Osteoblast (primary cell): ENCODE results near the gene SNX8. TPM values are rescaled to one million over a fixed set of nuclear protein-coding genes. Genes with fewer than 3 reads are reported as not detected.
A peak's percentile ranks its signal among the peaks of the same experiment; 100 is the strongest.

Source experiments
- DNase-seq: peaks from one replicate; pipeline ENCODE4 v3.0.0; 2011; ENCODE audit warnings: low spot score, mixed read lengths; ENCODE audit not compliant: insufficient read length; ENCODE audit errors: missing footprints
- H2AFZ ChIP-seq: 2 replicates; pipeline ENCODE4 v1.6.0; 2011; ENCODE audit warnings: mild to moderate bottlenecking, low read length
- H3K27ac ChIP-seq: 2 replicates; pipeline ENCODE4 v1.5.1; 2011; ENCODE audit warnings: mild to moderate bottlenecking, low read depth, low read length, moderate library complexity
- H3K27me3 ChIP-seq: 2 replicates; pipeline ENCODE4 v1.6.0; 2012; ENCODE audit warnings: mild to moderate bottlenecking, control low read depth, inconsistent platforms, low read length, moderate library complexity; ENCODE audit not compliant: insufficient read depth
- H3K36me3 ChIP-seq: 2 replicates; pipeline ENCODE4 v1.5.1; 2011; ENCODE audit warnings: mild to moderate bottlenecking, low read length, control low read depth, moderate library complexity; ENCODE audit not compliant: insufficient read depth
- H3K4me1 ChIP-seq: 2 replicates; pipeline ENCODE4 v1.5.1; 2011; ENCODE audit warnings: mild to moderate bottlenecking, low read length, control low read depth, moderate library complexity; ENCODE audit not compliant: insufficient read depth
- H3K4me2 ChIP-seq: 2 replicates; pipeline ENCODE4 v1.6.0; 2011; ENCODE audit warnings: mild to moderate bottlenecking, low read length; ENCODE audit not compliant: insufficient read depth
- H3K4me3 ChIP-seq: fragments of 200-600 bp; sonication (generic); 3 replicates; pipeline ENCODE4 v1.5.1; 2012; ENCODE audit warnings: mild to moderate bottlenecking, low read length, inconsistent platforms; ENCODE audit not compliant: insufficient read depth
- H3K79me2 ChIP-seq: 2 replicates; pipeline ENCODE4 v1.6.0; 2012; ENCODE audit warnings: mild to moderate bottlenecking, low read length, control low read depth, inconsistent platforms; ENCODE audit not compliant: insufficient read depth
- H3K9me3 ChIP-seq: 2 replicates; pipeline ENCODE4 v1.5.1; 2011; ENCODE audit warnings: low read depth, low read length, control low read depth
- H4K20me1 ChIP-seq: 2 replicates; pipeline ENCODE4 v1.6.0; 2012; ENCODE audit warnings: mild to moderate bottlenecking, low read length, control low read depth; ENCODE audit not compliant: insufficient read depth
- total RNA-seq: library from RNA; depleted of rRNA; stranded (reverse); fragments of >200 nt; gene quantifications from 2 replicates; pipeline ENCODE4 v1.2.3, GENCODE V29; 2012
- TF ChIP-seq, protein P1 (sequence below): IDR thresholded peaks from 2 replicates; pipeline ENCODE4 v1.5.1; 2011; ENCODE audit warnings: mild to moderate bottlenecking, low read depth, low read length, moderate library complexity; ENCODE audit errors: extremely low read depth

SNX8 gene
- total RNA-seq, 1 donor = 16.3 TPM

DNA sequence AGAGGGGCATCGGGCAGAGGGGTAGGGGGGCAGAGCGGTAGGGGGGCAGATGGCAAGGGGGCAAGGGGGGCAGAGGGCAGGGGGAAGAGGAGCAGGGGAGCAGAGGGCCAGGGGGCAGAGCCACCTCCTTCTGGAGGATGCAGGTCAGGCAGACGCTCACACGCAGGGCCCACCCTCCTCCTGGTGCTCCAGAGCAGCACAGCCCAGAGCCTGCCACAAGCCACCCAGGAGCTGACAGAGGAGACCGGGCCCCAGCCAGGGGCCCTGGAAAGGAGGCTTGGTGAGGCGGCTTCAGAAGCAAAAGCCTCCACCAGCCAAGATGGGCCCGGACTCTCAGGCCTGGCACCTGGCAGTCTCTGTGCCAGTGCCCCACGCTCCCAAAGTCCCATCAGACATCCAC lies 94.6 kb downstream of the SNX8 start:
- no peaks in the 10 kb centered on the region for H3K27me3 ChIP-seq
- H3K4me2 ChIP-seq = no peak overlapping the region
- H3K4me1 ChIP-seq = no peaks in the 10 kb centered on the region
- H3K79me2 ChIP-seq = peaks cover 5% of the 10 kb centered on the region
- no peak for DNase-seq
- H3K9me3 ChIP-seq = no peaks in the 10 kb centered on the region
- no peak overlapping the region for H2AFZ ChIP-seq
- no peak overlapping the region for H3K27ac ChIP-seq
- no peak overlapping the region for H3K4me3 ChIP-seq
- H3K36me3 ChIP-seq = peaks cover 27% of the 10 kb centered on the region
- TF ChIP-seq, protein P1, sequence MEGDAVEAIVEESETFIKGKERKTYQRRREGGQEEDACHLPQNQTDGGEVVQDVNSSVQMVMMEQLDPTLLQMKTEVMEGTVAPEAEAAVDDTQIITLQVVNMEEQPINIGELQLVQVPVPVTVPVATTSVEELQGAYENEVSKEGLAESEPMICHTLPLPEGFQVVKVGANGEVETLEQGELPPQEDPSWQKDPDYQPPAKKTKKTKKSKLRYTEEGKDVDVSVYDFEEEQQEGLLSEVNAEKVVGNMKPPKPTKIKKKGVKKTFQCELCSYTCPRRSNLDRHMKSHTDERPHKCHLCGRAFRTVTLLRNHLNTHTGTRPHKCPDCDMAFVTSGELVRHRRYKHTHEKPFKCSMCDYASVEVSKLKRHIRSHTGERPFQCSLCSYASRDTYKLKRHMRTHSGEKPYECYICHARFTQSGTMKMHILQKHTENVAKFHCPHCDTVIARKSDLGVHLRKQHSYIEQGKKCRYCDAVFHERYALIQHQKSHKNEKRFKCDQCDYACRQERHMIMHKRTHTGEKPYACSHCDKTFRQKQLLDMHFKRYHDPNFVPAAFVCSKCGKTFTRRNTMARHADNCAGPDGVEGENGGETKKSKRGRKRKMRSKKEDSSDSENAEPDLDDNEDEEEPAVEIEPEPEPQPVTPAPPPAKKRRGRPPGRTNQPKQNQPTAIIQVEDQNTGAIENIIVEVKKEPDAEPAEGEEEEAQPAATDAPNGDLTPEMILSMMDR = no peak
- H4K20me1 ChIP-seq = peaks cover 8% of the 10 kb centered on the region

DNA sequence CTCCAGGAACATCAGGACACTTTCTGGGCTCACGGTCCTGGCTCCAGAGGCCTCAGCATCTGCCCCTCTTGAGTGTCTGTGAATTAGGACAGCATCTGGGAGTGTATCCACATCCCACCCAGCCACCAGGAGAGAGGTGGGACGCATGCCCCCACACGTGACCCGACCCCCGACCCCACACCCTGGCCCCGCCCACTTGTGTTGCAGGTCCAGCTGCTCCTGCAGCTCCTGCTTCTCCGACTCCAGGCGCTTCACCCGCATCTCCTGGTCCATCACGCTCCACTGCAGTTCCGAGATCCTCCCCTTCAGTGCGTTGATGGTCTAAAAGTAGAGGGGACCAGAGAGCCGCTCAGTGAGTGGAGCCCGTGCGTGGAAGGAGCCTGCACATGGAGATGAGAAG lies 95.1 kb downstream of the SNX8 start:
- DNase-seq = peak; percentile 36
- Histone ChIP-seq H3K4me2 (no peak overlapping the region), H4K20me1 (peaks cover 8% of the 10 kb centered on the region), H3K4me3 (no peak overlapping the region), H3K79me2 (peaks cover 4% of the 10 kb centered on the region), H3K4me1 (no peaks in the 10 kb centered on the region), H3K27ac (no peak overlapping the region), H3K9me3 (no peaks in the 10 kb centered on the region), H3K36me3 (peaks cover 22% of the 10 kb centered on the region), H3K27me3 (no peaks in the 10 kb centered on the region), H2AFZ (no peak overlapping the region)
- TF ChIP-seq, protein P1 = no peak

DNA sequence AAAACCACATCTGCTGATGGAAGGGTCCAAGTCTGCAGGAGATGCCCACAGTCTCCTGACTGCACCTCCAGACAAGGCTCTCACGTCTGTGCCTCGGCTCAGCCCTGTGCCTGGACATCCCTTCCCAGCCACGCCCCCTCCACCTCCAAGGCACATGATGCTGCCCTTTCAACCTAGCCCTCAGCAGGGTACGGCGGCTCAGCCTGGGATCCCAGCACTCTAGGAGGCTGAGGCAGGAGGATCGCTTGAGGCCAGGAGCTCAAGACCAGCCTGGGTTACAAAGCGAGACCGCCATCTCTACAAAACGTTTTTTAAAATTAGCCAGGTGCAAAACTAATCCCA lies 95.8 kb downstream of the SNX8 start:
- DNase-seq = peak; percentile 75
- Histone ChIP-seq H3K9me3 (no peaks in the 10 kb centered on the region), H3K36me3 (peaks cover 21% of the 10 kb centered on the region)

DNA sequence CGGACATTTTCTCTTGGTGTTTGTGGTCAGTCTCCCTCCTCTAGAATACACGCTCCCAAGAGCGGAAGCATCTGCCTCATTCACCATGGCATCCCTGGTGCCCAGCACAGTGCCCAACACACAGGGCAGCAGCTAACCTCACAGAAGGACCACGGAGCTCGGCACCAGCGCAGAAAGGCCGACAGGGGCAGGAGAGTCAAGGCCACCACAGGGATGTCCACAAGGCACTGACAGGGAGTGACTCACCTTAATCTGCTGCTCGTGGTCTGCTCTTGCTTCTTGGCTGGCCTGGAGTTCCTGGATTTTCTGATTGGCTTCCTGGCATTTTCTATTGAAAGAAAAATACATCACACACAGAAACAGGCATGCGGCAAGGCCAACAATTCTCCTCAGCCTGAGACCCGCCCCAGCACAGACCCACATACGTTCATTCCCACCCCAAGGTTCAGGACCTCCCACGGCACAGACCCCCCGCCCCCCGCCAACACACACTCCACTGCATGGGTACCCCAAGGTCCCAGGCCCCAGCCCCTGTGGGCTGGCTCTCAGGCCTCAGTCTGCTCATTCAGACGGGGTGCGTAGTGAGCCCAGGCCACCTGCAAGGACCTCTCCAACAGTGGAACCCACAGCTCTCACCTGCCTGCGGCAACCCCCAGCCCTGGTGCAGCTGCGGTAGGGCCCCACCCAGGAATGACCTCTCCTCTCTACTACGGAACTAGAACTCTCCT lies 96.4 kb downstream of the SNX8 start:
- Histone ChIP-seq H3K79me2 (peaks cover 2% of the 10 kb centered on the region), H3K36me3 (peaks cover 22% of the 10 kb centered on the region), H4K20me1 (peaks cover 5% of the 10 kb centered on the region), H3K9me3 (no peaks in the 10 kb centered on the region), H2AFZ (no peak overlapping the region), H3K4me3 (no peak overlapping the region), H3K27ac (no peak overlapping the region), H3K4me2 (no peak overlapping the region), H3K4me1 (no peaks in the 10 kb centered on the region), H3K27me3 (no peaks in the 10 kb centered on the region)
- TF ChIP-seq, protein P1 = no peak
- peak; percentile 89 for DNase-seq

More for the DNA sequence above, 95.8 kb downstream of the SNX8 start:
- no peaks in the 10 kb centered on the region for H3K4me1 ChIP-seq
- H3K27me3 ChIP-seq = no peaks in the 10 kb centered on the region
- no peak overlapping the region for H2AFZ ChIP-seq
- TF ChIP-seq, protein P1 = no peak
- H3K79me2 ChIP-seq = peaks cover 2% of the 10 kb centered on the region
- H3K27ac ChIP-seq = no peak overlapping the region
- H3K4me3 ChIP-seq = no peak overlapping the region
- peaks cover 5% of the 10 kb centered on the region for H4K20me1 ChIP-seq
- H3K4me2 ChIP-seq = no peak overlapping the region
